Neural cell (in vitro differentiated cells): Measurements from ENCODE around the gene PVALB. TPM values are rescaled to one million over a fixed set of nuclear protein-coding genes. Genes with fewer than 3 reads are reported as not detected.

ENCODE experiments used
- H2AFZ ChIP-seq: fragments of 200-600, 300-800 bp; sonication (generic), shearing (Covaris generic); 2 replicates; pipeline ENCODE4 v1.6.0; 2014; ENCODE audit warnings: low read depth, mild to moderate bottlenecking, antibody characterized with exemption, low read length, moderate library complexity
- H3F3A ChIP-seq: fragments of 200-600 bp; shearing (Covaris generic); 2 replicates; pipeline ENCODE4 v1.6.1; 2016; ENCODE audit warnings: mild to moderate bottlenecking, moderate library complexity, mixed read lengths, antibody characterized with exemption, low read length; ENCODE audit not compliant: insufficient read depth, poor library complexity, severe bottlenecking
- H3K27ac ChIP-seq: fragments of 200-600, 300-800 bp; sonication (generic), shearing (Covaris generic); 2 replicates; pipeline ENCODE4 v1.5.1; 2014; ENCODE audit warnings: mild to moderate bottlenecking, low read length, moderate library complexity
- H3K27me3 ChIP-seq: fragments of 300-800, 200-600 bp; sonication (generic), shearing (Covaris generic); 2 replicates; pipeline ENCODE4 v1.6.0; 2014; ENCODE audit warnings: mild to moderate bottlenecking, low read depth, low read length, moderate library complexity; ENCODE audit not compliant: insufficient read depth
- H3K36me3 ChIP-seq: fragments of 300-800, 200-600 bp; sonication (generic), shearing (Covaris generic); 2 replicates; pipeline ENCODE4 v1.5.1; 2014; ENCODE audit warnings: mild to moderate bottlenecking, antibody characterized with exemption, low read length, moderate library complexity; ENCODE audit not compliant: insufficient read depth
- H3K4me2 ChIP-seq: fragments of 300-800, 200-600 bp; sonication (generic), shearing (Covaris generic); 2 replicates; pipeline ENCODE4 v1.6.0; 2014; ENCODE audit warnings: mild to moderate bottlenecking, low read length
- H3K4me3 ChIP-seq: fragments of 300-800, 200-600 bp; sonication (generic), shearing (Covaris generic); 2 replicates; pipeline ENCODE4 v1.5.1; 2014; ENCODE audit warnings: mild to moderate bottlenecking, low read length, moderate library complexity
- H3K79me2 ChIP-seq: fragments of 200-600 bp; shearing (Covaris generic); replicated peaks from 2 replicates; pipeline ENCODE4 v1.6.0; 2014; ENCODE audit warnings: mild to moderate bottlenecking, low read length, moderate library complexity; ENCODE audit not compliant: insufficient read depth
- H3K9ac ChIP-seq: fragments of 300-800, 200-600 bp; sonication (generic), shearing (Covaris generic); 2 replicates; pipeline ENCODE4 v1.6.1; 2016; ENCODE audit warnings: mild to moderate bottlenecking, low read length, mixed read lengths
- H3K9me2 ChIP-seq: fragments of 200-600 bp; shearing (Covaris generic); 2 replicates; pipeline ENCODE4 v1.6.1; 2016; ENCODE audit warnings: mild to moderate bottlenecking, low read length, mixed read lengths; ENCODE audit not compliant: insufficient read depth
- H3K9me3 ChIP-seq: fragments of 200-600, 300-800 bp; sonication (generic), shearing (Covaris generic); 2 replicates; pipeline ENCODE4 v1.6.1; 2016; ENCODE audit warnings: mild to moderate bottlenecking, mixed run types, low read length, moderate library complexity, mixed read lengths
- H4K20me1 ChIP-seq: fragments of 200-600 bp; shearing (Covaris generic); 2 replicates; pipeline ENCODE4 v1.6.1; 2016; ENCODE audit warnings: mild to moderate bottlenecking, mixed run types; ENCODE audit not compliant: insufficient read depth
- CTCF ChIP-seq: fragments of 450-650 bp; IDR thresholded peaks from 2 replicates; pipeline ENCODE4 v1.5.1; 2014; ENCODE audit warnings: antibody characterized with exemption, mild to moderate bottlenecking, moderate library complexity; ENCODE audit not compliant: poor library complexity, severe bottlenecking
- EP300 ChIP-seq: fragments of 450-650 bp; conservative IDR thresholded peaks from 2 replicates; pipeline ENCODE4 v1.6.1; 2014; ENCODE audit warnings: antibody characterized with exemption, mild to moderate bottlenecking, moderate library complexity; ENCODE audit not compliant: poor library complexity, severe bottlenecking
- EZH2 ChIP-seq: fragments of 200-600, 300-800 bp; shearing (Covaris generic), sonication (generic); IDR thresholded peaks from 2 replicates; pipeline ENCODE4 v1.6.1; 2014; ENCODE audit warnings: antibody characterized with exemption, low read length, borderline replicate concordance, mild to moderate bottlenecking; ENCODE audit not compliant: insufficient read depth, poor library complexity, severe bottlenecking
- MXI1 ChIP-seq: fragments of 450-650 bp; conservative IDR thresholded peaks from 2 replicates; pipeline ENCODE4 v1.6.1; 2014; ENCODE audit warnings: antibody characterized with exemption, mild to moderate bottlenecking; ENCODE audit not compliant: poor library complexity, severe bottlenecking
- POLR2AphosphoS5 ChIP-seq: IDR thresholded peaks from 2 replicates; pipeline ENCODE4 v1.6.1; 2012
- RAD21 ChIP-seq: fragments of 450-650 bp; conservative IDR thresholded peaks from 2 replicates; pipeline ENCODE4 v1.6.1; 2014; ENCODE audit warnings: antibody characterized with exemption, mild to moderate bottlenecking, moderate library complexity
- REST ChIP-seq: IDR thresholded peaks from 2 replicates; pipeline ENCODE4 v1.6.1; 2012; ENCODE audit warnings: borderline replicate concordance
- SMC3 ChIP-seq: fragments of 450-650 bp; conservative IDR thresholded peaks from 2 replicates; pipeline ENCODE4 v1.6.1; 2014; ENCODE audit warnings: antibody characterized with exemption, mild to moderate bottlenecking, moderate library complexity; ENCODE audit not compliant: poor library complexity
- TAF1 ChIP-seq: IDR thresholded peaks from 2 replicates; pipeline ENCODE4 v1.6.1; 2012; ENCODE audit warnings: low read depth
- polyA plus RNA-seq: library from polyadenylated mRNA; depleted of rRNA; stranded (reverse); fragments of >200 nt; gene quantifications from 2 replicates; pipeline ENCODE4 v1.2.3, GENCODE V29; 2014

The PVALB gene
- polyA plus RNA-seq, 1 donor from 2014 or later, result not detected

- TF ChIP-seq EP300 (no peak), REST (no peak), CTCF (peak; percentile 97), MXI1 (no peak), EZH2 (no peak), POLR2AphosphoS5 (no peak), RAD21 (peak; percentile 93), SMC3 (peak; percentile 94), TAF1 (no peak)
- Histone ChIP-seq H3K9ac (peak overlapping the region; percentile 6), H3K4me2 (no peak overlapping the region)
Measured at GRCh38 chr22:36781656-36782627, 34.9 kb downstream of the PVALB start.

GRCh38 chr22:36778020-36778419 lies 38.8 kb downstream of the PVALB start:
- no peaks in the 10 kb centered on the region for H3F3A ChIP-seq
- no peaks in the 10 kb centered on the region for H3K9me3 ChIP-seq
- no peaks in the 10 kb centered on the region for H3K36me3 ChIP-seq
- H3K9me2 ChIP-seq, result no peaks in the 10 kb centered on the region
- no peak overlapping the region for H3K4me2 ChIP-seq
- no peaks in the 10 kb centered on the region for H3K27me3 ChIP-seq
- no peak for TF ChIP-seq EZH2
- no peak for TF ChIP-seq RAD21
- TF ChIP-seq CTCF, result no peak
- no peak for TF ChIP-seq REST
- no peak for TF ChIP-seq EP300
- TF ChIP-seq MXI1, result no peak
- no peak for TF ChIP-seq SMC3
- no peak for TF ChIP-seq POLR2AphosphoS5
- no peak for TF ChIP-seq TAF1
- no peaks in the 10 kb centered on the region for H4K20me1 ChIP-seq
- H3K79me2 ChIP-seq, result peaks cover 11% of the 10 kb centered on the region
- H3K9ac ChIP-seq, result no peak overlapping the region
- H3K27ac ChIP-seq, result no peak overlapping the region
- H2AFZ ChIP-seq, result no peak overlapping the region
- no peak overlapping the region for H3K4me3 ChIP-seq

More at GRCh38 chr22:36781656-36782627, 34.9 kb downstream of the PVALB start:
- Histone ChIP-seq H3K36me3 (no peaks in the 10 kb centered on the region), H3K27me3 (no peaks in the 10 kb centered on the region), H3K9me3 (no peaks in the 10 kb centered on the region), H3K4me3 (no peak overlapping the region), H3K9me2 (no peaks in the 10 kb centered on the region), H3F3A (no peaks in the 10 kb centered on the region), H3K79me2 (no peaks in the 10 kb centered on the region), H3K27ac (no peak overlapping the region), H2AFZ (no peak overlapping the region), H4K20me1 (no peaks in the 10 kb centered on the region)
